Stimulated activated CD8-positive, alpha-beta memory T cell treated with anti-CD3 and anti-CD28 coated beads, Interleukin-7, amount 100 ng/mL, for 24 hours (primary cell): ENCODE results near the gene SMARCC1.

Experiments
- DNase-seq: peaks from one replicate; pipeline ENCODE4 v3.0.0-alpha.2; 2020; ENCODE audit warnings: low read depth

Gene SMARCC1

GRCh38 chr3:47701388-47701787 is 80.3 kb downstream of the SMARCC1 start:
- no peak for DNase-seq

- no peak for DNase-seq
Observed at GRCh38 chr3:47692158-47692557, 89.5 kb downstream of the SMARCC1 start.

GRCh38 chr3:47688488-47688887 is 93.2 kb downstream of the SMARCC1 start:
- DNase-seq = no peak

- DNase-seq = no peak
Observed at GRCh38 chr3:47685037-47685436, 96.7 kb downstream of the SMARCC1 start.

- DNase-seq = no peak
Observed at GRCh38 chr3:47681016-47681415, 100.7 kb downstream of the SMARCC1 start.

- no peak for DNase-seq
Observed at GRCh38 chr3:47678446-47679338, 103.0 kb downstream of the SMARCC1 start.

- no peak for DNase-seq
Observed at GRCh38 chr3:47669026-47669749, 112.5 kb downstream of the SMARCC1 start.

GRCh38 chr3:47666118-47666517 is 115.6 kb downstream of the SMARCC1 start:
- DNase-seq = no peak

- no peak for DNase-seq
Observed at GRCh38 chr3:47664519-47664918, 117.2 kb downstream of the SMARCC1 start.

GRCh38 chr3:47663630-47664240 is 118.0 kb downstream of the SMARCC1 start:
- no peak for DNase-seq

GRCh38 chr3:47661121-47661752 is 120.5 kb downstream of the SMARCC1 start:
- DNase-seq = no peak

- no peak for DNase-seq
Observed at GRCh38 chr3:47658444-47658843, 123.2 kb downstream of the SMARCC1 start.

- DNase-seq = no peak
Observed at GRCh38 chr3:47652142-47652541, 129.6 kb downstream of the SMARCC1 start.

GRCh38 chr3:47650294-47650693 is 131.4 kb downstream of the SMARCC1 start:
- DNase-seq = no peak

- no peak for DNase-seq
Observed at GRCh38 chr3:47647550-47647949, 134.1 kb downstream of the SMARCC1 start.

GRCh38 chr3:47646362-47646761 is 135.3 kb downstream of the SMARCC1 start:
- no peak for DNase-seq

- no peak for DNase-seq
Observed at GRCh38 chr3:47645551-47645950, 136.1 kb downstream of the SMARCC1 start.

- DNase-seq = no peak
Observed at GRCh38 chr3:47643092-47643491, 138.6 kb downstream of the SMARCC1 start.

GRCh38 chr3:47641739-47642138 is 140.0 kb downstream of the SMARCC1 start:
- DNase-seq = no peak

- DNase-seq = no peak
Observed at GRCh38 chr3:47636921-47637320, 144.8 kb downstream of the SMARCC1 start.

- DNase-seq = no peak
Observed at GRCh38 chr3:47636225-47636624, 145.5 kb downstream of the SMARCC1 start.

- DNase-seq = no peak
Observed at GRCh38 chr3:47635536-47635935, 146.2 kb downstream of the SMARCC1 start.
